Measurements from ENCODE around the gene MAPK12.

The MAPK12 gene

GRCh38 chr22:50219800-50220602, 41.5 kb downstream of the MAPK12 start:
- no peaks in the 10 kb centered on the region for H3K4me1 ChIP-seq (ENCODE audit: insufficient read depth, low read length)
- H3K9ac ChIP-seq (ENCODE audit: low read depth, low read length), result no peak overlapping the region
- peaks cover 13% of the 10 kb centered on the region for H3K36me3 ChIP-seq (ENCODE audit: insufficient read depth, low read length)
- no peaks in the 10 kb centered on the region for H3K9me3 ChIP-seq (ENCODE audit: control insufficient read depth, insufficient read depth, low read length)

- Histone ChIP-seq H3K9me3 (ENCODE audit: control insufficient read depth, insufficient read depth, low read length) (no peaks in the 10 kb centered on the region), H3K9ac (ENCODE audit: low read depth, low read length) (no peak overlapping the region), H3K4me1 (ENCODE audit: insufficient read depth, low read length) (no peaks in the 10 kb centered on the region), H3K36me3 (ENCODE audit: insufficient read depth, low read length) (peaks cover 13% of the 10 kb centered on the region)
These were observed 42.3 kb downstream of the MAPK12 start for GRCh38 chr22:50218996-50219727.

GRCh38 chr22:50218153-50218995, 43.1 kb downstream of the MAPK12 start:
- H3K9ac ChIP-seq (ENCODE audit: low read depth, low read length), result no peak overlapping the region
- H3K9me3 ChIP-seq (ENCODE audit: control insufficient read depth, insufficient read depth, low read length), result no peaks in the 10 kb centered on the region
- no peaks in the 10 kb centered on the region for H3K4me1 ChIP-seq (ENCODE audit: insufficient read depth, low read length)
- peaks cover 9% of the 10 kb centered on the region for H3K36me3 ChIP-seq (ENCODE audit: insufficient read depth, low read length)

GRCh38 chr22:50217543-50218152, 43.8 kb downstream of the MAPK12 start:
- no peaks in the 10 kb centered on the region for H3K4me1 ChIP-seq (ENCODE audit: insufficient read depth, low read length)
- H3K9ac ChIP-seq (ENCODE audit: low read depth, low read length), result no peak overlapping the region
- H3K9me3 ChIP-seq (ENCODE audit: control insufficient read depth, insufficient read depth, low read length), result no peaks in the 10 kb centered on the region
- peaks cover 9% of the 10 kb centered on the region for H3K36me3 ChIP-seq (ENCODE audit: insufficient read depth, low read length)

GRCh38 chr22:50216684-50217520, 44.6 kb downstream of the MAPK12 start:
- Histone ChIP-seq H3K9me3 (ENCODE audit: control insufficient read depth, insufficient read depth, low read length) (no peaks in the 10 kb centered on the region), H3K36me3 (ENCODE audit: insufficient read depth, low read length) (peaks cover 9% of the 10 kb centered on the region)

GRCh38 chr22:50216055-50216683, 45.3 kb downstream of the MAPK12 start:
- H3K36me3 ChIP-seq (ENCODE audit: insufficient read depth, low read length), result peaks cover 12% of the 10 kb centered on the region
- H3K9ac ChIP-seq (ENCODE audit: low read depth, low read length), result no peak overlapping the region
- no peaks in the 10 kb centered on the region for H3K4me1 ChIP-seq (ENCODE audit: insufficient read depth, low read length)
- H3K9me3 ChIP-seq (ENCODE audit: control insufficient read depth, insufficient read depth, low read length), result no peaks in the 10 kb centered on the region

More at GRCh38 chr22:50216684-50217520, 44.6 kb downstream of the MAPK12 start:
- Histone ChIP-seq H3K4me1 (ENCODE audit: insufficient read depth, low read length) (no peaks in the 10 kb centered on the region), H3K9ac (ENCODE audit: low read depth, low read length) (no peak overlapping the region)

- peaks cover 18% of the 10 kb centered on the region for H3K36me3 ChIP-seq (ENCODE audit: insufficient read depth, low read length)
These were observed 46.0 kb downstream of the MAPK12 start for GRCh38 chr22:50215297-50216054.

GRCh38 chr22:50213263-50213662, 48.2 kb downstream of the MAPK12 start:
- peaks cover 15% of the 10 kb centered on the region; the same call in 1 of the 2 replicates for H3K36me3 ChIP-seq (ENCODE audit: insufficient read depth, low read length)
- H3K9ac ChIP-seq (ENCODE audit: low read depth, low read length), result no peak overlapping the region

More at GRCh38 chr22:50215297-50216054, 46.0 kb downstream of the MAPK12 start:
- Histone ChIP-seq H3K9ac (ENCODE audit: low read depth, low read length) (no peak overlapping the region), H3K4me1 (ENCODE audit: insufficient read depth, low read length) (no peaks in the 10 kb centered on the region), H3K9me3 (ENCODE audit: control insufficient read depth, insufficient read depth, low read length) (no peaks in the 10 kb centered on the region)

GRCh38 chr22:50211147-50211546, 50.3 kb downstream of the MAPK12 start:
- H3K4me1 ChIP-seq (ENCODE audit: insufficient read depth, low read length), result no peaks in the 10 kb centered on the region
- peaks cover 15% of the 10 kb centered on the region; the same call in 1 of the 2 replicates for H3K36me3 ChIP-seq (ENCODE audit: insufficient read depth, low read length)
- no peak overlapping the region for H3K9ac ChIP-seq (ENCODE audit: low read depth, low read length)
- H3K9me3 ChIP-seq (ENCODE audit: control insufficient read depth, insufficient read depth, low read length), result no peaks in the 10 kb centered on the region

More at GRCh38 chr22:50213263-50213662, 48.2 kb downstream of the MAPK12 start:
- Histone ChIP-seq H3K4me1 (ENCODE audit: insufficient read depth, low read length) (no peaks in the 10 kb centered on the region), H3K9me3 (ENCODE audit: control insufficient read depth, insufficient read depth, low read length) (no peaks in the 10 kb centered on the region)

GRCh38 chr22:50210378-50211139, 50.9 kb downstream of the MAPK12 start:
- no peak overlapping the region for H3K9ac ChIP-seq (ENCODE audit: low read depth, low read length)
- peaks cover 15% of the 10 kb centered on the region; the same call in 1 of the 2 replicates for H3K36me3 ChIP-seq (ENCODE audit: insufficient read depth, low read length)
- no peaks in the 10 kb centered on the region for H3K4me1 ChIP-seq (ENCODE audit: insufficient read depth, low read length)
- no peaks in the 10 kb centered on the region for H3K9me3 ChIP-seq (ENCODE audit: control insufficient read depth, insufficient read depth, low read length)

- Histone ChIP-seq H3K9me3 (ENCODE audit: control insufficient read depth, insufficient read depth, low read length) (no peaks in the 10 kb centered on the region), H3K4me1 (ENCODE audit: insufficient read depth, low read length) (no peaks in the 10 kb centered on the region), H3K9ac (ENCODE audit: low read depth, low read length) (no peak overlapping the region), H3K36me3 (ENCODE audit: insufficient read depth, low read length) (peaks cover 15% of the 10 kb centered on the region; the same call in 1 of the 2 replicates)
These were observed 51.6 kb downstream of the MAPK12 start for GRCh38 chr22:50209893-50210292.
